ENCODE results near the gene DGKI.

DGKI gene

GRCh38 chr7:137742051-137742450, 104.7 kb downstream of the DGKI start:
- no peak for TF ChIP-seq CTCF (IDR thresholded peaks at IDR 0.05; ENCODE audit: low read depth, low read length)

GRCh38 chr7:137741443-137741842, 105.3 kb downstream of the DGKI start:
- H3K4me3 ChIP-seq (ENCODE audit: low read depth, low read length): no peak overlapping the region
- no peak for TF ChIP-seq CTCF (IDR thresholded peaks at IDR 0.05; ENCODE audit: low read depth, low read length)

More at GRCh38 chr7:137742051-137742450, 104.7 kb downstream of the DGKI start:
- no peak overlapping the region for H3K4me3 ChIP-seq (ENCODE audit: low read depth, low read length)

- no peak overlapping the region for H3K4me3 ChIP-seq (ENCODE audit: low read depth, low read length)
- no peak for TF ChIP-seq CTCF (IDR thresholded peaks at IDR 0.05; ENCODE audit: low read depth, low read length)
Observed at GRCh38 chr7:137734221-137734620, 112.6 kb downstream of the DGKI start.

- H3K4me3 ChIP-seq (ENCODE audit: low read depth, low read length): no peak overlapping the region
- TF ChIP-seq CTCF (IDR thresholded peaks at IDR 0.05; ENCODE audit: low read depth, low read length): no peak
Observed at GRCh38 chr7:137732168-137732567, 114.6 kb downstream of the DGKI start.

- no peak for TF ChIP-seq CTCF (IDR thresholded peaks at IDR 0.05; ENCODE audit: low read depth, low read length)
Observed at GRCh38 chr7:137731436-137731835, 115.3 kb downstream of the DGKI start.

GRCh38 chr7:137728426-137728825, 118.3 kb downstream of the DGKI start:
- H3K4me3 ChIP-seq (ENCODE audit: low read depth, low read length): no peak overlapping the region
- TF ChIP-seq CTCF (IDR thresholded peaks at IDR 0.05; ENCODE audit: low read depth, low read length): no peak

More at GRCh38 chr7:137731436-137731835, 115.3 kb downstream of the DGKI start:
- H3K4me3 ChIP-seq (ENCODE audit: low read depth, low read length): no peak overlapping the region

- TF ChIP-seq CTCF (IDR thresholded peaks at IDR 0.05; ENCODE audit: low read depth, low read length): no peak
- no peak overlapping the region for H3K4me3 ChIP-seq (ENCODE audit: low read depth, low read length)
Observed at GRCh38 chr7:137727413-137727812, 119.4 kb downstream of the DGKI start.
